Naive thymus-derived CD8-positive, alpha-beta T cell (primary cell): ENCODE data around the gene YPEL3. TPM values are rescaled to one million over a fixed set of nuclear protein-coding genes. Genes with fewer than 3 reads are reported as not detected.

ENCODE experiments used
- ATAC-seq, 2 donors: fragments of 150-1000 bp; cut with Tn5 transposase in 1 of 2; sonication (Bioruptor Pico), chemical (Tn5 transposase) in 1 of 2; 1 replicate in 1 of 2; 2 replicates in 1 of 2; pipeline ENCODE4 v1.10.0; 2021; ENCODE audit warnings: mild to moderate bottlenecking in 2 of 2, moderate library complexity in 2 of 2
- POLR2A ChIA-PET: fragments of 350-600 bp; sonication (Branson Sonifier 250); formaldehyde crosslinking; loops from one replicate; lab custom pipeline; 2021; ENCODE audit warnings: antibody characterized with exemption; lab: Charles Lee
- DNase-seq, 10 donors: peaks; one replicate each; pipeline versions ENCODE4 v3.0.0 to v3.0.0-alpha.2; 2020 to 2022
- H3K27ac Mint-ChIP-seq, 10 donors: one replicate each; pipeline ENCODE4 v1.8.0; 2020 to 2022; ENCODE audit warnings: mild to moderate bottlenecking in 10 of 10, mixed read lengths in 10 of 10, moderate library complexity in 4 of 10, inconsistent platforms in 1 of 10
- H3K27me3 Mint-ChIP-seq, 5 donors: one replicate each; pipeline ENCODE4 v1.8.0; 2021 to 2022; ENCODE audit warnings: mixed read lengths in 5 of 5
- H3K36me3 Mint-ChIP-seq, 3 donors: one replicate each; pipeline ENCODE4 v1.8.0; 2020 to 2022; ENCODE audit warnings: mixed read lengths in 3 of 3, mild to moderate bottlenecking in 2 of 3, inconsistent platforms in 1 of 3
- H3K4me1 Mint-ChIP-seq, 4 donors: one replicate each; pipeline ENCODE4 v1.8.0; 2021 to 2022; ENCODE audit warnings: mixed read lengths in 4 of 4
- H3K4me3 Mint-ChIP-seq, 10 donors: one replicate each; pipeline ENCODE4 v1.8.0; 2020 to 2022; ENCODE audit warnings: mild to moderate bottlenecking in 10 of 10, mixed read lengths in 10 of 10, moderate library complexity in 6 of 10, inconsistent platforms in 1 of 10
- H3K9me3 Mint-ChIP-seq, 9 donors: one replicate each; pipeline ENCODE4 v1.8.0; 2020 to 2022; ENCODE audit warnings: mixed read lengths in 9 of 9, mild to moderate bottlenecking in 3 of 9, inconsistent platforms in 1 of 9, moderate library complexity in 1 of 9
- polyA plus RNA-seq, 3 donors: library from polyadenylated mRNA; unstranded; fragments of 300-500 nt; fragmentation: Illumina TruSeq; gene quantifications; one replicate each; pipeline ENCODE4 v1.2.3, GENCODE V29; 2021
- total RNA-seq, 8 experiments: library from RNA in 2 of 8; stranded (reverse) in 2 of 8; gene quantifications; one replicate each; pipeline ENCODE4 v1.2.3 and lab custom pipeline; 2021 to 2026

YPEL3 gene
- total and polyA plus RNA-seq, 5 experiments from 2014 or later: 201 to 301 (median 254) TPM

GRCh38 chr16:30065943-30066760 is 29.9 kb downstream of the YPEL3 start:
- no peaks in the 10 kb centered on the region for H3K9me3 Mint-ChIP-seq
- peaks cover 17 to 53% (median 46%) of the 10 kb centered on the region in 4 donors for H3K4me1 Mint-ChIP-seq
- peaks cover 0 to 45% (median 8%) of the 10 kb centered on the region in 3 donors for H3K36me3 Mint-ChIP-seq
- ATAC-seq (peak in 1 of 2 donors; percentile 2), DNase-seq (peak in 2 of 10 donors; percentile 15 to 27)
- H3K27me3 Mint-ChIP-seq: no peaks in the 10 kb centered on the region
- POLR2A ChIA-PET: interaction anchor here (0.5 to 8.0 kb wide), 52 partner anchors 10 to 882 kb away, joined by 3 to 192 read pairs (median 4); partner anchors contain the start of genes CORO1A, DCTPP1, FBRS and HIRIP3
- peak overlapping the region; percentile 94 to 99 (median 97) for H3K27ac Mint-ChIP-seq
- H3K4me3 Mint-ChIP-seq: peak overlapping the region; percentile 98 to 100 (median 99)

- DNase-seq: peak; percentile 89 to 96 (median 92)
- peak within 1 kb of the TSS; percentile 98 to 100 (median 99) for H3K4me3 Mint-ChIP-seq
- peaks cover 0 to 37% (median 8%) of the 10 kb centered on the region in 3 donors for H3K36me3 Mint-ChIP-seq
- ATAC-seq: peak; percentile 81 to 87
- H3K27me3 Mint-ChIP-seq: no peaks in the 10 kb centered on the region
- H3K27ac Mint-ChIP-seq: peak within 1 kb of the TSS; percentile 94 to 99 (median 97)
- POLR2A ChIA-PET: interaction anchor here (0.6 to 8.0 kb wide), 50 partner anchors 10 to 633 kb away, joined by 3 to 192 read pairs (median 4); partner anchors contain the start of genes CORO1A, DCTPP1, FBRS and HIRIP3
- H3K4me1 Mint-ChIP-seq: peaks cover 17 to 46% (median 43%) of the 10 kb centered on the region in 4 donors
- no peaks in the 10 kb centered on the region for H3K9me3 Mint-ChIP-seq
Measured at GRCh38 chr16:30065102-30065942, 30.7 kb downstream of the YPEL3 start, which contains the start of gene ALDOA. Gene ALDOA, plus strand, starts transcription at chr16:30065760. Its CDS starts 1,138 bp downstream, at chr16:30066898.

- H3K27ac Mint-ChIP-seq: peak overlapping the region; percentile 94 to 99 (median 98)
- peak overlapping the region; percentile 98 to 100 (median 99) for H3K4me3 Mint-ChIP-seq
- peaks cover 15 to 43% (median 39%) of the 10 kb centered on the region in 4 donors for H3K4me1 Mint-ChIP-seq
- POLR2A ChIA-PET: interaction anchor here (0.6 to 8.0 kb wide), 25 partner anchors 10 to 633 kb away, joined by 3 to 192 read pairs (median 7); partner anchors contain the start of genes CORO1A, FBRS, MAPK3 and PPP4C
- no peak for DNase-seq
- H3K36me3 Mint-ChIP-seq: peaks cover 0 to 31% (median 8%) of the 10 kb centered on the region in 3 donors
- H3K9me3 Mint-ChIP-seq: no peaks in the 10 kb centered on the region
- no peaks in the 10 kb centered on the region for H3K27me3 Mint-ChIP-seq
- ATAC-seq: no peak
Measured at GRCh38 chr16:30064729-30065101, 31.3 kb downstream of the YPEL3 start.

GRCh38 chr16:30063893-30064728 is 31.9 kb downstream of the YPEL3 start:
- Mint-ChIP-seq H3K27ac (peak overlapping the region; percentile 96 to 99 (median 98)), H3K4me1 (peaks cover 15 to 37% (median 34%) of the 10 kb centered on the region in 4 donors), H3K9me3 (no peaks in the 10 kb centered on the region), H3K36me3 (peaks cover 0 to 25% (median 8%) of the 10 kb centered on the region in 3 donors), H3K4me3 (peak overlapping the region; percentile 98 to 100 (median 99)), H3K27me3 (no peaks in the 10 kb centered on the region)
- DNase-seq: peak; percentile 37 to 89 (median 61)
- ATAC-seq: peak; percentile 22 to 46
- POLR2A ChIA-PET: interaction anchor here (0.8 to 8.0 kb wide), 17 partner anchors 9 to 595 kb away, joined by 3 to 192 read pairs (median 9); partner anchors contain the start of genes CORO1A, FBRS, PPP4C and SEPTIN1

- Mint-ChIP-seq H3K36me3 (peaks cover 0 to 18% (median 5%) of the 10 kb centered on the region in 3 donors), H3K27me3 (no peaks in the 10 kb centered on the region), H3K27ac (peak overlapping the region; percentile 96 to 99 (median 98)), H3K4me1 (peaks cover 12 to 30% (median 27%) of the 10 kb centered on the region in 4 donors), H3K4me3 (peak overlapping the region in 9 of 10 donors; percentile 48 to 100 (median 99)), H3K9me3 (no peaks in the 10 kb centered on the region)
- DNase-seq (no peak), ATAC-seq (no peak)
- POLR2A ChIA-PET: interaction anchor here (0.6 to 8.0 kb wide), 8 partner anchors 8 to 354 kb away, joined by 3 to 192 read pairs (median 9); partner anchors contain the start of genes CORO1A, PPP4C, TBX6 and YPEL3
Measured at GRCh38 chr16:30063278-30063892, 32.6 kb downstream of the YPEL3 start.

GRCh38 chr16:30060836-30061554 is 35.0 kb downstream of the YPEL3 start:
- Mint-ChIP-seq H3K27me3 (no peaks in the 10 kb centered on the region), H3K4me3 (peak overlapping the region in 2 of 10 donors; percentile 23 to 26), H3K36me3 (peaks cover 0 to 3% (median 0%) of the 10 kb centered on the region in 3 donors), H3K27ac (peak overlapping the region in 2 of 10 donors; percentile 40 to 60), H3K4me1 (peaks cover 7 to 12% (median 11%) of the 10 kb centered on the region in 4 donors), H3K9me3 (no peaks in the 10 kb centered on the region)
- no peak for DNase-seq
- POLR2A ChIA-PET: interaction anchor here (0.7 to 8.0 kb wide), 5 partner anchors 15 to 323 kb away, joined by 3 to 192 read pairs (median 9); partner anchors contain the start of genes CORO1A, PPP4C, TBX6 and YPEL3
- ATAC-seq: no peak

GRCh38 chr16:30060346-30060745 is 35.7 kb downstream of the YPEL3 start:
- POLR2A ChIA-PET: interaction anchor here (1.1 to 2.0 kb wide), 2 partner anchors 16 to 31 kb away, joined by 3 to 6 read pairs; partner anchors contain the start of genes PPP4C and TBX6
- Mint-ChIP-seq H3K4me1 (peaks cover 7 to 12% (median 12%) of the 10 kb centered on the region in 4 donors), H3K4me3 (peak overlapping the region in 1 of 10 donors; percentile 23), H3K27me3 (no peaks in the 10 kb centered on the region), H3K9me3 (no peaks in the 10 kb centered on the region), H3K27ac (no peak overlapping the region), H3K36me3 (no peaks in the 10 kb centered on the region)
- DNase-seq (no peak), ATAC-seq (no peak)

- peaks cover 0 to 3% (median 0%) of the 10 kb centered on the region in 5 donors for H3K27me3 Mint-ChIP-seq
- no peaks in the 10 kb centered on the region for H3K36me3 Mint-ChIP-seq
- H3K9me3 Mint-ChIP-seq: no peaks in the 10 kb centered on the region
- peak; percentile 69 to 76 for ATAC-seq
- DNase-seq: peak in 5 of 10 donors; percentile 26 to 39 (median 36)
- peak overlapping the region in 4 of 10 donors; percentile 29 to 69 (median 68) for H3K27ac Mint-ChIP-seq
- POLR2A ChIA-PET: interaction anchor here (0.7 to 1.4 kb wide), 6 partner anchors 9 to 1218 kb away, joined by 3 to 9 read pairs (median 4); partner anchors contain the start of gene ALDOA
- H3K4me1 Mint-ChIP-seq: peaks cover 9 to 21% (median 19%) of the 10 kb centered on the region in 4 donors
- peak overlapping the region in 9 of 10 donors; percentile 19 to 70 (median 56) for H3K4me3 Mint-ChIP-seq
Measured at GRCh38 chr16:30054959-30055553, 41.0 kb downstream of the YPEL3 start.

- Mint-ChIP-seq H3K9me3 (no peaks in the 10 kb centered on the region), H3K4me3 (peak overlapping the region in 9 of 10 donors; percentile 20 to 76 (median 65)), H3K36me3 (no peaks in the 10 kb centered on the region), H3K27ac (peak overlapping the region in 2 of 10 donors; percentile 67 to 69), H3K27me3 (peaks cover 0 to 3% (median 0%) of the 10 kb centered on the region in 5 donors), H3K4me1 (peaks cover 9 to 21% (median 19%) of the 10 kb centered on the region in 4 donors)
- POLR2A ChIA-PET: interaction anchor here (1.4 to 2.2 kb wide), 2 partner anchors 9 to 11 kb away, joined by 9 to 21 read pairs; partner anchors contain the start of gene ALDOA
- no peak for ATAC-seq
- DNase-seq: no peak
Measured at GRCh38 chr16:30054451-30054850, 41.6 kb downstream of the YPEL3 start.
